Femur (tissue), 1 donor: ENCODE results near the gene LIN52.
"Not testable (repeated sequence)": the region's sequence is repeated elsewhere in the genome, so short reads cannot be mapped to it uniquely, and the experiment has no call there.

Source experiments
- DNase-seq: peaks from one replicate; pipeline ENCODE4 v3.0.0-alpha.2; 2017

Gene LIN52

DNA sequence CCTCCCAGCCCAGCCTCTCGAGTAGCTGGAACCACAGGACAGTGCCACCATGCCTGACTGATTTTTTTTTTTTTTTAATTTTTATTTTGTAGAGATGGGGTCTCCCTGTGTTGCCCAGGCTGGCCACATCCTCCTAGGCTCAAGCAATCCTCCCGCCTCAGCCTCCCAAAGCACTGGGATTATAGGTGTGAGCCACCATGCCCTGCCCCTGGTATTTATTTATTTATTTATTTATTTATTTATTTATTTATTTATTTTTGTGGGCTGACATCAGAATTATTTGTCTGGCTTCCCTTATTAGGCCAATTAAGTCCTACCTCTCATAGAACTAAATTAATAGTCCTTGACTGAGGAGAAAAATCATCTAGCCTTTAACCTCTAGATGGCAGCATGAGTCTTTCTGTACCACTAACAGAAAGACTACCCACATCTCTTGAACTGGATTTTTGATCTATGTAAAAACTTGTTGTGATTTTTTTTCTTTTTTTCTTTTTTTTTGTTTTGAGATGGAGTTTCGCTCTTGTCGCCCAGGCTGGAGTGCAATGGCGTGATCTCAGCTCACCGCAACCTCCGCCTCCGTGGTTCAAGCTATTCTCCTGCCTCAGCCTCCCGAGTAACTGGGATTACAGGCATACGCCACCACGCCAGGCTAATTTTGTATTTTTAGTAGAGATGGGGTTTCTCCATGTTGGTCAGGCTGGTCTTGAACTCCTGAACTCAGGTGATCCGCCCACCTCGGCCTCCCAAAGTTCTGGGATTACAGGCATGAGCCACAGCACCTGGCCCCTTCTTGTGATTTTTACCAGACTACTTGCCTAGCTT, 26.9 kb downstream of the LIN52 start:
- not testable (repeated sequence) for DNase-seq

DNA sequence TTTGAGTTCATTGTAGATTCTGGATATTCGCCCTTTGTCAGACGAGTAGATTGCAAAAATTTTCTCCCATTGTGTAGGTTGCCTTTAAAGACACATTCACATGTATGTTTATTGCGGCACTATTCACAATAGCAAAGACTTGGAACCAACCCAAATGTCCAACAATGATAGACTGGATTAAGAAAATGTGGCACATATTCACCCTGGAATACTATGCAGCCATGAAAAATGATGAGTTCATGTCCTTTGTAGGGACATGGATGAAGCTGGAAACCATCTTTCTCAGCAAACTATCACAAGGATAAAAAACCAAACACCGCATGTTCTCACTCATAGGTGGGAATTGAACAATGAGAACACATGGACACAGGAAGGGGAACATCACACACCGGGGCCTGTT, 40.7 kb downstream of the LIN52 start:
- DNase-seq: not testable (repeated sequence)

DNA sequence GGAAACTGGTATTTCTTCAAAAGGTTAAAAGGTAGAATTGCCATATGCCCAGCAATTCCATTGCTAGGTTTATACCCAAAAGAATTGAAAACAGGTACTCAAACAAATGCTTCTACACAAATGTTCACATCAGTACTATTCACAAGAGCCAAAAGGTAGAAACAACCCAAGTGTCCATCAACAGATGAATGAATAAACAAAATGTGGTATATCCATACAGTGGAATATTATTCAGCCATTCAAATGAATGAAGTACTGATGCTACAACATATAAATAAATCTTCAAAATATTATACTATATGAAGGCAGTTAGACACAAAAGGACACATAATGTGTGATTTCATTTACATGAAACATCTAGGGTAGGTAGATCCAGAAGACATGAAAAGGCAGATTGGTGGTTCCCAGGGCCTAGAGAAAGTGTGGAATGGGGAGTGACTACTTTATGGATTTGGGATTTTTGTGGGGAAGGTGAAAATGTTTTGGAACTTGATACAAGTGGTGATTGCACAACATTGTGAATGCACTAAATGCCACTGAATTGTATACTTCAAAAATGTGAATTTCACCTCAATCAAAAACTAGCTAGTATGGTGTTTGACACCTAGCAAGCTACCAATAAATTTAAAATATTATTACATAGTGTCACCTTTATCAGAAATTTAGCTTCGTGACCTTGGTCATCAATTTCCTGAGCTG, 41.7 kb downstream of the LIN52 start:
- DNase-seq: no peak

DNA sequence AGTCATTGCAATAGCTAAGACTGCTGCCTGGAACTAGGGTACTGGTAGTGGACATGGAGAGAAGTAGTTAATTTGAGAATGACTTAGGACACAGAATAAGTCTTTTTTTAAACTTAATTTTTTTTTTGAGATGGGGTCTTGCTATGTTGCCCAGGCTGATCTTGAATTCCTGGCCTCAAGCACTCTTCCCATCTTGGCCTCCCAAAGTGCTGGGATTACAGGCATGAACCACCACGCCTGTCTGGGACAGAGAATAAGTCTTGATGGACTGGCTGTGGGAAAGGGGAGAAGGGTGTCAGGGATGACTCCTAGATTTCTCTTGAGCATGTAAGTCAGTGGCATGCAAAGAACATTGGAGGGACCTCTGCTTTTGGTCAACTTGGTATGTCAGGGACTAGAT, 42.9 kb downstream of the LIN52 start:
- DNase-seq: no peak

DNA sequence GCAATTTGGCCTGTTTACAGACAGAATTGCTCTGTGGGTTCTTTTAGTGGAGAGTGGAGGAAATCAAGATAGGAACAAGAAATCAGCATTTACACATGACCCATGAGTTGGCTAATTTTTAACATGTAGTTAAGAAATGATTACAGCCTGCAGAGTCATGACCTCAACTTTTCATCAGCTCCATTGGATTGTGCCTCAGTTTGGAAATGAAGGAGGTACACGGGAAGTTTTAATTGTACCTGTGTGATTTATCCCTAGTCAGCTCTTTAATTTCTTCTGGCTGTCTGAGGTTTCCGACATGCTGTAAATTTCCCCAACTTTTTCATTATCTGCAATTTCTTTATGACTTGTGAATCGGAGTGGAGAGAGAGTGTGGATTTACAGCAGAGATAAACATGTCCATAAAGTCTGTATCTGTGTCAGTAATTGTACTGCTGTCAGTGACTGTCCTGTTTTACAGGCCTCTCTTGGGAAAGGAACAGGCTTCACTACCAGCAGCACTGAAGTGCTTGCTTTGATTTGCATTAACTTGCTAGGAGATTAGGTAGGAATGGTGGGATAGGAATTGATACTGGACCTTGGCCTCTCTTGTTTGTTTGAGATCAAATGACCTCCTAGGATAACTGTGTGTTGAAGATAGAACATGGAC, 49.2 kb downstream of the LIN52 start:
- DNase-seq: no peak

DNA sequence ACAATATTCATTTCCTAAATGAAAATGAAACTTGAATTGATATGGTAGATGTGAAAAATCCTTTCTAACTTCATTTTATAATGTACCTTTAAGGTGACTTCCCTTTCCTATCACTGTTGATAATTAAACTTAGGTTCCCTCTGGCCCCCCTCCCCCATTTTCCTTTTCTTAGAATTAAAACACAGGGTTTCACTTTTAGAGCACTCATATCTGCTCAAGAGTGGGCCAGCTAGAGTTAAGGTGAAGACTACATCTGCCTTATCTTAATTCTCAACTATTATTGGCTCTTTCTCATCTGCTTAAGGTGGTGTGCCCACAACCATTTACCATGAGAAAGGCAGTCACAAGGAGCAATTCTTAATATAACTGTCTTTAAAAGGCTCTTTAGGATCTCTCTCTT, 49.7 kb downstream of the LIN52 start:
- DNase-seq: no peak

DNA sequence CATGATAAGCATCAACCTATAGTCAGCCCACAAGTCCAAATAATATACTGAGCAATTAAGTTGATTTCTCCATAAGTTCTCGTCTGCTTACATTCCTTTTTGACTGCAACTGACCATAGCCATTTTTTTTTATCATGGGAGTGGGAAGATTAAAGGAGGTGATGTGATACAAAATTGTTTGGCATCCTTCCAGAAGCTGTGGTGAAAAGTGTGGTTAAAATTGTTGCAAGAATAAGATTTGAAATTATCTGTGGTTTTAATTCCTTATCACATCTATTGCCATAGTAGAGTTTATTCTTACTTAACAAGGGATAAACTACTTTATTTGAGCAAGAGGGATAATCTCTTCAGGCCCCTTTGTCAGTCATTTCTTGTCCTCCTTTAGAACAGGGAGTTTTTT, 50.7 kb downstream of the LIN52 start:
- DNase-seq: no peak

DNA sequence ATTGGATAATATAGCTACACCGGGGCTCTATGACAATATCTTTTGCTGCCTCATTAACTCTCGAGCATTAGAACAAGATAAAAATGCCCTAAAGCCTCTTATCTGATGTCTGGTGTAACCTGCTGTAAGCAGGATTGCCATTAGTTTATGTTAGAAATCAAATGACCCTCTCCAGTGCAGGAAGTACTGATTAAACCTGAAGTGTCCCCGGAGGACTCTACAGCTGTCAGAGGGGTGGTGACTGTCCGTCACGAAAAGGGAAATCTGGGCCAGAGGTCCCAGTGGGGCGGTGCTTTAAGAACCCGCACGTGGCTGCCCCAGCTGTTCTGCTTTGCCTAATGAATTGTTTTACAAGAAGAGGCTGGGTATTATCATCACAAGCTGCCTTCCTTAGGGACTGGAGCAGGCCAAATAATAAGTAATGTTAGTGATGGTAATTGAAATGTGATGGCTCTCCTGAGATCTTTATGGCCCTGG, 55.7 kb downstream of the LIN52 start:
- DNase-seq: peak; percentile 62

DNA sequence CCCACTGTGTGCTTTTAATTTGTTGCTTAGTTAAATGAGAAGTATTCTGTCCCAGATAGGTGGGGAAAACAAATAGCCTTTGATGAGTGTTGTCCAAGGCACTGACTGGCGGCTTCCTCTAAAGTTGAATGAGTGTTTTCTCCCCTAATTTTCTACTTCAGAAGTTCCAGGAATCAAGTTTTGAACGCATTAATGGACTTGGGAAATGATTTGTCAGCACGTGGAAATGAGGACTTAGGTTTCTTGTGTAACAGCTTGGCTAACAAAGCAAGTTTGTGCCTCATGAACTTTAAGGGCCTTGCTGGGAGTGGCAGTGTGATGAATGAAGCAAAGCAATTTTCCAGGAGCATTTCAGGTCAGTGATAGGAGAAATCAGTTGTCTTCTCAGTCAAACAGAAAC, 56.9 kb downstream of the LIN52 start:
- no peak for DNase-seq

DNA sequence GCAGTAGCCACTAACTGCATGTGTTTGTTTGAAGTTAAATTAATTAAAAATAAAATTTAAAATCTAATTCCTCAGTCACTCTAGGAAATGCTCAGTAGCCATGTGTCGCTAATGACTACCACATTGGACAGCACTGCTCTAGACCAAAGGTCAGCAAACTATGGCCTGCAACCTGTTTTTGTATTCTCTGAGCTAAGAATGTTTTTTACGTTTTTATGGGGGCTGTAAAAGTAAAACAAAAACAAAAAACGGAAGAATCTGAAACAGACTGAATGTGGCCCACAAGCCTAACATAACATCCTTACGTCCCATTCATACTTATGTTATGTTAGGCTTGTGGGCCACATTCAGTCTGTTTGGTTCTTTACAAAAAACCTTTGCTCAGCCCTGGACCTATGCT, 57.8 kb downstream of the LIN52 start:
- DNase-seq: no peak

DNA sequence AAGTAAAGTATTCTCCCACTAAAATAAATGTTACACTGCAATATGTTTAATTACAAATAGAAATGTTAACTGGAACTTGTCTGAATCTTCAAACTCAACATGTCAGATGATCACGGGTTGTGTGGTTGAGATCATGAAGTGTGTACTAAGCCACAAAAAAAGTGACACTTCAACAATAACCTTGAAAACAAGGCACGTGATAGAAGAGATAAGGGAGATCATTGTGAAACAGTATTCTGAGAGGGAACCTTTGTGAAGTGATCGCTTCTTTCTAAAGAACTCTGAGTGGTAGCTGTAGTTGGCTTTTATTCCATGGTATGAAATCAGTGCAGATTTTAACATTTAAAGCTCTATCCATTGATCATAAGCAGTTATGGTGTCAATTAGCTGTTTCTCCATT, 60.0 kb downstream of the LIN52 start:
- DNase-seq: no peak

DNA sequence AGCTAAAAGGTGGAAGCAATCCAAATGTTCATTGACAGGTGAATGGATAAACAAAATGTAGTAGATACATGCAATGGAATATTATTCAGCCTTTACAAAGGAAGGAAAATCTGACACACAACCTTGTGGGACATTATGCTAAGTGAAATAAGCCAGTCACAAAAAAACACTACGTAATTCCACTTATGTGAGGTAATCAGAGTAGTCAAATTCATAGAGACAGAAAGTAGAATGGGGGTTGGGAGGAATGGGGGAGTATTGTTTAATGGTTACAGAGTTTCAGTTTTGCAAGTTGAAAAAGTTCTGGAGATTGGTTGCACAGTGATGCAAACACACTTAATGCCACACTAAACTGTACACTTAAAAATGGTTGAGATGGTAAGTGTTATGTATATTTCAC, 62.8 kb downstream of the LIN52 start:
- DNase-seq: no peak

DNA sequence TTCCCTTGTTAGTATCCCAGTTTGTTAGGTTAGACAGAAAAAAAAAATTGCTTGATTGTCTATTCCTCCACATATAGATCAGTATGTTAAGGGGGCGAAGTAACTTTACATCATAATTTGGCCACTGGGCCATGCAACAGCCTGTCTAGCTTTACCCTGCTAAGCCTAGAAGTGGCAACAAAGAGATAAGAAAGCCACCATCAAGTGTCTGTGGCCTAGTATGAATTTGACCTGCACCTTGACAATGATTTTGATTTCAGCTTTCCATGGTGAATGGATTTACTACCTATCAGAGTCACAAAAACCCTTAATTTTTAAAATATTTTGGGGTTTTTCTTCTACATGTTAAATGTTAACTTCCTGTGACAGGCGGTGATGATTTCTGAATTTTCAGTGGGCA, 63.9 kb downstream of the LIN52 start:
- no peak for DNase-seq

DNA sequence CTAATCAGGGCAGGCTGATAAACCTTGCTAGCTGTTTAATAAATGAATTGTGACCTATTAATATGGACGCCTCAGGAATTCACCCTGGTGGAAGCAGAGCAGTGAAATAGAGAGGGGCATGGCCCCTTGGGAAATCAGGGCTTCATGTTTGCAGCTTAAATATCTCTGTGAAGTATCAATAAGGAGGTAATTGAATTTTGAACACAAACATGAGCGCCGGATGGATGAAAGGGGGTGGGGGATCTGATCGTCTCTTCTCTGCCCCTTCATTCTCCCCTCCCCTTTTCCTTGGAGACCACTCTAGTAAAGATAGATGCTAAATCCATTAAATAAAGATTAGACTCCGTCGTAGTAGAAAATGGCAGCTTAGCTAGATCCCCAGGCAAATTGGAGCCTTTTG, 70.5 kb downstream of the LIN52 start:
- DNase-seq: no peak

DNA sequence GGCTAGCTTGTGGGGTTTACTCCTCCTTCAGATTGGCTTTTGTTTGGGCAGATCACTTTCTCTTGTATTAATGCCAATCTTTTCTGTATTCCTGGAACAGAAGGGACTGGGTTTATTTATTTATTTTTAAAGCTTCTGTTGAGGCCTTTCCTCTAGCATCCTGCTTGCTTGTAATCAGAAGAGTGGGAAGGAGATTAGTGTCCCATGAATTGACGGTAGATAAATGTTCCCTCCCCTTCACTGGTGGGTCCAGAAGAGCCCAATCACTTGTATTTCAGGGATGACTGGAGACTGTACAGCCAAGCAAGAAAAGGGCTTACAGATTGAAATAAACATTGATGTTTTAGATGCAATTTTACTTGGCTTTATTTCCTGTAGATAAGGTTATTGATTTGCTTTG, 71.0 kb downstream of the LIN52 start:
- no peak for DNase-seq

DNA sequence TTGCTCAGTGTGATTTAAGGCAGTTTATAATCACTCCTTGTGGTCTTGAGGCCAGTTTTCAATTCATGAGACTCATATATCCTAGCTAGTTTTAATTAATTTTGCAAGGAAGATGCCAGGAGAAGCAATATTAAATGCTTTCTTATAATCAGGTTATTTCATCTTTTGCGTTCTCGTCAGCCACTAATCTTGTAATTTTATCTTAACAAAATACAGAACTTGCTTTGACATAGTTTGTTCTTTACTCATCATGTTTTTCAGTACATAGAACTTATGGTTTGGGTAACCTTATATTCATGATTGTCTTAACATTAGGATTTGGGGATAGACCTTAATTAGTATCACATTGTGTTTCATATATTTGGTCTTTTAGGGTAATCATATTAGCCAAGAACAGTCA, 76.0 kb downstream of the LIN52 start:
- DNase-seq: no peak

DNA sequence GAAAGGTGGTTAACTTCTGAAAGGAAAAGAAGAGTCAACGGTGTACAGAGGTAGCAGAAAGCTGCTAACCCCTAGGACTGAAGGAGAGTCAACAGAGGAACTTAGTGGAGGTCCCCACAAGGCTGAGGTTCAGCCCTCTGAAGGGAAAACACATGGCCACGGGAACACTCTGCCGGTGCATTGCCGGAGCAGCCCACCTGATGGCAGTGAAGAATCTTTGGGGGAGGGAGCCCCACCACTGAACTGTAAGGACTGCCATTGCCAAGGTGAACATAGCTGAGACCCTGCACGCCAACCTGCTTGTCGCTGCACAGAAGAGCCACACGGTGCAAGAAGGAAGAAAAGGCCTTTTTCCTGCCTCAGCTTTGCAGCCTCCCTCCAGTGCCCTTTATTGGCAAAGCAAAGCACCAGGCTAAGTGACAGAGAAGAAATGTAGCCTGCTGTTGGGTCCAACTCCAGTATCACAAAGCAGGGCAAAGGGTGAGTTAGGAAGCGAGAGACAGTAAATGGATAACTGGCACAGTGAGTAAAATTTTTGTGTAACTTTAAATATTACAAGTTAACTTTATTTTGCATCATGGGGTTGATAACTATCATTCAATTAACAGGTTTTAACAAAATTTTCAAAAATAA, 76.9 kb downstream of the LIN52 start:
- DNase-seq: no peak

DNA sequence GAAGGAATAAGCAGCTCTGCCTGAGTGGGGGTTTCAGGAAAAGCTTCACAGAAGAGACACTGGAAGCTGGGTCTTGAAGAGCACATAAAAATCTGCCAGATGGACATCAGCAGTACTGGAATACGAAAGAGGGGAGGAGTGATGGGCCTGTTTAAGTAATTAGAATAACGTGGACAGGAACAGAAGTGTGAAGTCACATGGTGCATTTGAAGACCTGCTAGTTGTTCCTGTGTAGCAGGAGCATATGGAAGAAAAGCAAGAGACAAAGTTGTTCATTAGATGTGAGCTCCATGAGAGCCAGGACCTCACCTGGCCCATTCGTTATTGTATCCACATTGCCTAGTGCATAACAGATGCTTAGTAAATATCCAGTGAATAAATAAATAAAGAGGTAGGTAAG, 85.2 kb downstream of the LIN52 start:
- DNase-seq: no peak

DNA sequence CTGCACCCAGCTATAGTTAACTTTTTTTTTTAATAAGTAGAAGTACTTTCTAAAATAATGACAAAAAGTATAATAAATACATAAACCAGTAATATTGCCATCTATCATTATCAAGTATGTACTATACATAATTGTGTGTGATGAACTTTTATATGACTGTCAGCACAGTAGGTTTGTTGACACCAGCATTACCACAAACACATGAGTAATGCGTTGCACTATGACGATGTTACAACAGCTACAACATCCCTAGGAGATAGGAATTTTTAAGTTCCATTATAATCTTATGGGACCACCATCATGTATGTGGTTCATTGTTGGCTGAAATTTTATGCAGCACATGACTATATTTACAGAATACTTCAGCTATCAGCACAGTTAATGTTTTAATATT, 91.6 kb downstream of the LIN52 start:
- no peak for DNase-seq

DNA sequence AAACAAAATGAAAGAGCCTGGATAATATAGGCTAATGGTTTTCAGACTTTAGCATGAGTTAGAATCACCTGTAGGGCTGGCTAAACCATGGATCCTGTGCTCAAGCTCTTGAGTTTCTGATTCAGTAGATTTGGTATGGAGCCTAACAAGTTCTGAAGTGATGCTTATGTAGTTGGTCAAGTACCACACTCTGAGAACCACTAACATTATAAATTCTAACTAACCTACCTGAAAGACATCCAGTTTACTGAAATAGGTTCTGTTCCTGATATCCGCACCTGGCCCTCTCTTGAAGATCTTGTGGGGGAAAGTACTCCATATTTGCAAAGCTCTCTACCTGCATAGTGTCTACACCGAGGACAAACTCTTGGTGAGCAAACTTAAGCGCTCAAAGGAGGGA, 95.1 kb downstream of the LIN52 start:
- DNase-seq: no peak

DNA sequence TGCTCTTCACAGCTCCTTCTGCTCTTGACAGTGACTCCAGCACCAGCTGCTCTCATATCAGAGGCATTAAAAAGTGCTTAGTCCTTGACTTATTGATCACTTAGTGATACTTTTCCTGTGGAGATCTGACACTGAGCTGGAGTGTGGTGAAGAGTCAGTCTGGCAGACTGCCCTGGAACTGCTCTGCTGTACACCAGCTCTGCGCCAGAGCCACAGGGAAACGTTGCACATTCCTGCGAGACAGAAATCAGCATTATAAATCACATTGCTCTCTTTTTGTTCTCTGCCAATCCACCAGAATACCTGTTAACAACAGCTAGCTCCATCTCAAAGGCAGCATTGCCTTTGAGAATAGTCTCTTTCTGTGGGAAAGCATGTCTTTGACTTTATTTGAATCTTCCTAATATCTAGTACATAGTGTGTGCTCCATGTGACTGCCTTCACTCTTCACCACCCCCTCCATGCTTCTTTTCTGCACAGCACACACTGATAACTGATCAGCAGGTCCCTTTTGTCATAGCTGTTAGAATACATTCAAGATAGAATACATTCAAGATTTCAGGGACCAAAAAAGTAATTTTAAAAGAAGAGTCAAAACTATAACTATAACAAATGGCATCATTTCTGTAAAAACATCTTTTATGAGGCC, 106.3 kb downstream of the LIN52 start:
- DNase-seq: no peak

DNA sequence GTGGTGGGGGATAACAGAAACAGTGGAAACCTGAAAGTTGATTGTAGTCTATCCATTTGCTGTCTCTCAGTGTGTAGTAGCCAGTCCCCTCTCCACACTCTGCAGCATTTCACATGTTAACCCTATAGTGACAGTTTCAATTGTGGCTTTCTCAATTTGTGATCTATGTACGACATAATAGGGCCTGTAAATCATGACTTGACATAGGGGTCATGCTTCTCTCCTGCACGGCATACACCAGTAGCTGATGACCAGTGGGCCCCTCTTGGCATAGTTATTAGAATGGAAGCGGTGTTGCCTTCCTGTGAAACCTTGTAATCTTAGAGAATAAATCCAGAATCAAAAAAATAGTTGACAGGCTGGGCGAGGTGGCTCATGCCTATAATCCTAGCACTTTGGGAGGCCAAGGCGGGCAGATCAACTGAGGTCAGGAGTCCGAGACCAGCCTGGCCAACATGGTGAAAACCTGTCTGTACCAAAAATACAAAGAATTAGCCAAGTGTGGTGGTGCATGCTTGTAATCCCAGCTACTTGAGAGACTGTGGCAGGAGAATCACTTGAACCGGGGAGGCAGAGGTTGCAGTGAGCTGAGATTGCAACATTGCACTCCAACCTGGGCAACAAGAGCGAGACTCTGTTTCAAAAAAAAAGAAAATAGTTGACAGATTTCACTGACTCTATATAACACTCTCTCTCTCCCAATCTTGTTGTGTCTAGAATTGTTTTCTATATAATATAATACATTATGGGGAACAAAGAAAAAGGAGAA, 109.9 kb downstream of the LIN52 start:
- no peak for DNase-seq
